GM08714 (cell line): ENCODE results near the gene ITGA2B.
A peak's percentile ranks its signal among the peaks of the same experiment; 100 is the strongest.
"Not testable (repeated sequence)": the region's sequence is repeated elsewhere in the genome, so short reads cannot be mapped to it uniquely, and the experiment has no call there.

ENCODE experiments used
- H3K4me3 ChIP-seq: fragments of 200-500 bp; sonication (Bioruptor generic); 2 replicates; pipeline ENCODE4 v1.5.1; 2014; ENCODE audit warnings: mild to moderate bottlenecking, low read length, inconsistent platforms
- ZNF274 ChIP-seq: IDR thresholded peaks from 2 replicates; pipeline ENCODE4 v1.6.1; 2012; ENCODE audit warnings: mild to moderate bottlenecking, low read depth, low read length

Gene ITGA2B

GRCh38 chr17:44400226-44400847, 10.9 kb upstream of the ITGA2B start:
- TF ChIP-seq ZNF274, result no peak

GRCh38 chr17:44398692-44399691, 9.5 kb upstream of the ITGA2B start:
- TF ChIP-seq ZNF274, result no peak

More at GRCh38 chr17:44400226-44400847, 10.9 kb upstream of the ITGA2B start:
- H3K4me3 ChIP-seq, result no peak overlapping the region

DNA sequence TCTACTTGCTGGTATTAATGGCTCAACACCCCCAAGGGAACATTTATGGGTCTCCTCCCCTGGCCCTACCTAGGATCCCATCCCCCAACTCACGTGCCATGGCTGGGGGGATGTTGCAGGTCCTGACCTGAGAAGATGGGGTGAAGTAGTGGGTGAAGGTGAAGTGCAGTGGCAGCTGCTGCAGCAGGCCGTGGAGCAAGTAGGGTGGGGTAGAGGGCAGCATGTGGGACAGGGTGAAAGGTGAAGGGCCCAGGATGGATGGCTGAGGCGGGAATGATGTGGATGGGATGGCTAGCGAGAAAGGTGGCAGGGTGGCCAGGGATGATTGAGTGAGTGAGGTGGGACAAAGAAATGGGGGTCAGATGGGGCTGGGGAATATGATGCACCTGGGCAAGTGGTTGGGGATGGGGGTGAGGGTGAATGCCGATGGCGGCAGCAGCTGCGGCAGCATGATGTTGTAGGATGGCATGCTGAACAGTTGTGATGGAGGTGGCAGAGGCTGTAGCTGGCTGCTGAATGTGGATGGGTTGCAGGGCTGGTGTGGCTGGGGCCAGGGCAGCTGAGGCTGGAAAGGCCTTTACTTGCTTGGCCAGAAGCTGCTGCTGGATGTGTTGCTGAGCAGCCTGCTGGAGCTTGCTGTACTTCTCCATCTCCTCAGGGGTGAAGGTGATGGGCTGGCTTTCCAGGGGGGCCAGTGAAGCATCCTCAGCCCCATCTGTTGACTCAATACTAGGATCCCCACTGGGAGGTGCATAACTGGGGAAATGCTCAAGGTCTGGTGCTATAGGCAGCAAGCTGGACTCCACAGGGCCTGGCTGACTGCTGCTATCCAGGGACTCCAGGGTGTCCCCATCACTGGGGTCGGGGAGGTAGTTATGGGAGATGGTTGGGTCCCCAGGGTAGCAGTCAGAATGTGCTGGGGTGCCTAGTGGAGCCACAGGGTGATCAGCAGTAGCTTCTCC, 8.3 kb upstream of the ITGA2B start:
- no peak for TF ChIP-seq ZNF274

More at GRCh38 chr17:44398692-44399691, 9.5 kb upstream of the ITGA2B start:
- no peak overlapping the region for H3K4me3 ChIP-seq

DNA sequence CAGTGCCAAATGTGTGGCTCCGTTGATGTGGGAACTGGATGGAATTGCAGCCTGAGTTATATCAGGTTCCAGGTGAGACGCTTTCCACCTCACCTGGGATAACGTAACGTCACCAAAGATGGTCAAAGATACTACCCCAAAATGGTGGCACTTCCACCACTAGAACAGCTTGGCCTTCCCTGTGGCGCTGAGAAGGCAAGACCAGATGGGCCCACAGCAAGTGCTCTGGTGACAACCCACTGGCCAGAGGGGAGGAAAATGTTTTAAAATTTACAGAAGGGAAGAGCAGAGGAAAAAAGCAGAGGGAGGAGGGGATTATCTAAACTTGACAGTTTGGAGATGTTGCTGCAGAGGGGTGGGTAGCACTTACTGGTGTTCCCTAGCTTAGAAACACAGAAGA, 7.5 kb upstream of the ITGA2B start:
- TF ChIP-seq ZNF274, result no peak
- no peak overlapping the region for H3K4me3 ChIP-seq

More for the DNA sequence above, 8.3 kb upstream of the ITGA2B start:
- no peak overlapping the region for H3K4me3 ChIP-seq

GRCh38 chr17:44394833-44395232, 5.4 kb upstream of the ITGA2B start:
- no peak overlapping the region for H3K4me3 ChIP-seq
- TF ChIP-seq ZNF274, result no peak

DNA sequence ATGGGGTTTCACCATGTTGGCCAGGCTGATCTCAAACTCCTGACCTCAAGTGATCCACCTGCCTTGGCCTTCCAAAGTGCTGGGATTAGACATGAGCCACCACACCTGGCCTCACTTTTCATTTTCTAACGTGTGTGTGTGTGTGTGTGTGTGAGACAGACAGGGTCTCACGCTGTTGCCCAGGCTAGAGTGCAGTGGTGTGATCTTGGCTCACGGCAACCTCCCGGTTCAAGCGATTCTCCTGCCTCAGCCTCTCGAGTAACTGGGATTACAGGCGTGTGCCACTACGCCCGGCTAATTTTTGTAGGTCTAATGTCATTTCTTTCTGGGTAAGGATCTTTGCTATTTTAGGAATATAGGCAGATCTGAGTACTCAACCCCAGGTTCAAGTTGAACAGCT, 4.7 kb upstream of the ITGA2B start:
- not testable (repeated sequence) for H3K4me3 ChIP-seq

DNA sequence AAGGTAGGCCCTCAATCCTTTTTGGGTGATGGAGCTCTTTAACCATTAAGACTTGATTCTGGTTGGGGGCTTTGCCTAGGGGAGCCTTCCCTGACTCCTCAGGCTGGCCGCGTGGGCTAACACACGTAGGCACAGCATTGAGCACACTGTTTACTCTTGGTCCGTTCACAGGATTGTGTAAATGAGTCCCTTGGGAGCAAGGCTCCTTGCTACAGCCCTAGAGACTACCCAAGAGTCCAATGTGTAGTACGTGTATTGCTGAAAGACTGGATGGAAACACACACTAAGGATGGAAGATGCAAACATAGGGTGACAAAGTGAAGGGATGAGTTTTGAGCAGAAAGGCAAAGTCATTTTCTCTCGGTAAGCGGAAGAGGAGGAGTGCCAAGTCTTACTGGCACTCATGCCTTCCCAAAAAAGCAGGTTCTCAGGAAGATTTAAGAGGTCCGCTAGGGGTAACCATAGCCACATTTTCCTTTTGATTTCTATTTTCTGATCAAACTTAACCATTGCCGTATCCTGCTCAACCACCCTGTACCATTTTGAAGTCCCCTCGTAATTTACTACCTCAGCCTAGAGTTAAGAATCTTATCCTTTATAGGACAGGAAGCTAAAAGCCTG, 911 bp upstream of the ITGA2B start:
- no peak for TF ChIP-seq ZNF274

GRCh38 chr17:44389723-44390202, 314 bp upstream of the ITGA2B start:
- H3K4me3 ChIP-seq, result no peak overlapping the region
- TF ChIP-seq ZNF274, result no peak

More for the DNA sequence above, 911 bp upstream of the ITGA2B start:
- no peak overlapping the region for H3K4me3 ChIP-seq

GRCh38 chr17:44387804-44388203, 1.6 kb downstream of the ITGA2B start:
- H3K4me3 ChIP-seq, result no peak overlapping the region
- no peak for TF ChIP-seq ZNF274

DNA sequence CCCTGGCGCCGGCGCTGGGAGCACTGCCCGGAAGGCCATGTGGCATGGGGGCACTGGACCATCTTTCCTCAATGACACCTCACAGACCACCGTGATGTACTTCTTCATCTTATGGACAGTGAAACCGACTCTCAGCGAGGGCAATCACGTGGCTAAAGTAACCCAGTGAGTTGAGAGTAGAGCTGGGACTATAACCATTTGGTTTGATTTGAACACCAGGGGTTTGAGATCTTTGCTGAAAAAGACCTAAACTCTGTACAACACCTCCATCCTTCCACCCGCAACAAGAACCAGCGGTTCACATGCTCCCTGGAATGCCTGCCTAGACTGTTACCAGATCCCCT, 3.3 kb downstream of the ITGA2B start:
- no peak overlapping the region for H3K4me3 ChIP-seq
- TF ChIP-seq ZNF274, result no peak

GRCh38 chr17:44385287-44386181, 3.9 kb downstream of the ITGA2B start:
- TF ChIP-seq ZNF274, result no peak
- H3K4me3 ChIP-seq, result peak overlapping the region; percentile 38; the same call in 1 of the 2 replicates

GRCh38 chr17:44384823-44385286, 4.6 kb downstream of the ITGA2B start:
- peak overlapping the region; percentile 28; the same call in 1 of the 2 replicates for H3K4me3 ChIP-seq
- TF ChIP-seq ZNF274, result no peak
